ENCODE results near the gene TMTC1. TPM values are rescaled to one million over a fixed set of nuclear protein-coding genes. Genes with fewer than 3 reads are reported as not detected.

Gene TMTC1
- polyA plus RNA-seq, 4 donors: 1.1 to 11.4 (median 1.1) TPM

GRCh38 chr12:29741342-29742241 is 42.1 kb downstream of the TMTC1 start:
- no peaks in the 10 kb centered on the region for H3K27me3 ChIP-seq (ENCODE audit: control insufficient read depth in 3 of 3, insufficient read depth in 3 of 3, low read length in 3 of 3)
- H3K36me3 ChIP-seq (ENCODE audit: control insufficient read depth in 3 of 3, insufficient read depth in 2 of 3, low read depth in 1 of 3, low read length in 3 of 3): no peaks in the 10 kb centered on the region
- WGBS, 3 donors: 72 to 79% (median 76%) methylated on average over 7 of the region's 7 CpGs
- DNase-seq: no peak
- H3K27ac ChIP-seq (ENCODE audit: low read depth in 1 of 3, low read length in 2 of 3): peak overlapping the region in 1 of 3 donors; percentile 57
- FAIRE-seq: no peak
- H3K4me1 ChIP-seq (ENCODE audit: control insufficient read depth in 3 of 3, insufficient read depth in 2 of 3, low read depth in 1 of 3, low read length in 2 of 3): no peaks in the 10 kb centered on the region
- no peak overlapping the region for H3K4me3 ChIP-seq (ENCODE audit: low read depth in 1 of 3, low read length in 3 of 3)
- H3K9me3 ChIP-seq (ENCODE audit: control insufficient read depth in 2 of 2, insufficient read depth in 1 of 2, low read depth in 1 of 2, low read length in 1 of 2): no peaks in the 10 kb centered on the region

GRCh38 chr12:29739279-29739991 is 44.3 kb downstream of the TMTC1 start:
- no peak overlapping the region for H3K27ac ChIP-seq (ENCODE audit: low read depth in 1 of 3, low read length in 2 of 3)
- H3K9me3 ChIP-seq (ENCODE audit: control insufficient read depth in 2 of 2, insufficient read depth in 1 of 2, low read depth in 1 of 2, low read length in 1 of 2): no peaks in the 10 kb centered on the region
- H3K27me3 ChIP-seq (ENCODE audit: control insufficient read depth in 3 of 3, insufficient read depth in 3 of 3, low read length in 3 of 3): no peaks in the 10 kb centered on the region
- FAIRE-seq: no peak
- H3K4me3 ChIP-seq (ENCODE audit: low read depth in 1 of 3, low read length in 3 of 3): no peak overlapping the region
- WGBS, 3 donors: 81 to 86% (median 81%) methylated on average over 10 of the region's 10 CpGs
- no peak for DNase-seq
- no peaks in the 10 kb centered on the region for H3K36me3 ChIP-seq (ENCODE audit: control insufficient read depth in 3 of 3, insufficient read depth in 2 of 3, low read depth in 1 of 3, low read length in 3 of 3)
- no peaks in the 10 kb centered on the region for H3K4me1 ChIP-seq (ENCODE audit: control insufficient read depth in 3 of 3, insufficient read depth in 2 of 3, low read depth in 1 of 3, low read length in 2 of 3)

- Histone ChIP-seq H3K27ac (ENCODE audit: low read depth in 1 of 3, low read length in 2 of 3) (no peak overlapping the region), H3K9me3 (ENCODE audit: control insufficient read depth in 2 of 2, insufficient read depth in 1 of 2, low read depth in 1 of 2, low read length in 1 of 2) (no peaks in the 10 kb centered on the region), H3K27me3 (ENCODE audit: control insufficient read depth in 3 of 3, insufficient read depth in 3 of 3, low read length in 3 of 3) (no peaks in the 10 kb centered on the region), H3K36me3 (ENCODE audit: control insufficient read depth in 3 of 3, insufficient read depth in 2 of 3, low read depth in 1 of 3, low read length in 3 of 3) (no peaks in the 10 kb centered on the region), H3K4me1 (ENCODE audit: control insufficient read depth in 3 of 3, insufficient read depth in 2 of 3, low read depth in 1 of 3, low read length in 2 of 3) (no peaks in the 10 kb centered on the region), H3K4me3 (ENCODE audit: low read depth in 1 of 3, low read length in 3 of 3) (no peak overlapping the region)
- FAIRE-seq (no peak), DNase-seq (no peak)
- WGBS, 3 donors: 59 to 90% (median 83%) methylated on average over 3 of the region's 3 CpGs
Observed at GRCh38 chr12:29738365-29738764, 45.4 kb downstream of the TMTC1 start.

- FAIRE-seq (no peak), DNase-seq (no peak)
- Histone ChIP-seq H3K27ac (ENCODE audit: low read depth in 1 of 3, low read length in 2 of 3) (no peak overlapping the region), H3K27me3 (ENCODE audit: control insufficient read depth in 3 of 3, insufficient read depth in 3 of 3, low read length in 3 of 3) (no peaks in the 10 kb centered on the region), H3K4me3 (ENCODE audit: low read depth in 1 of 3, low read length in 3 of 3) (no peak overlapping the region), H3K36me3 (ENCODE audit: control insufficient read depth in 3 of 3, insufficient read depth in 2 of 3, low read depth in 1 of 3, low read length in 3 of 3) (no peaks in the 10 kb centered on the region), H3K9me3 (ENCODE audit: control insufficient read depth in 2 of 2, insufficient read depth in 1 of 2, low read depth in 1 of 2, low read length in 1 of 2) (no peaks in the 10 kb centered on the region), H3K4me1 (ENCODE audit: control insufficient read depth in 3 of 3, insufficient read depth in 2 of 3, low read depth in 1 of 3, low read length in 2 of 3) (no peaks in the 10 kb centered on the region)
- 70 to 79% (median 73%) methylated on average over 4 of the region's 4 CpGs for WGBS, 3 donors
Observed at GRCh38 chr12:29737644-29738043, 46.1 kb downstream of the TMTC1 start.

- WGBS, 3 donors: 68 to 77% (median 72%) methylated on average over 7 of the region's 7 CpGs
- Histone ChIP-seq H3K27me3 (ENCODE audit: control insufficient read depth in 3 of 3, insufficient read depth in 3 of 3, low read length in 3 of 3) (no peaks in the 10 kb centered on the region), H3K4me1 (ENCODE audit: control insufficient read depth in 3 of 3, insufficient read depth in 2 of 3, low read depth in 1 of 3, low read length in 2 of 3) (no peaks in the 10 kb centered on the region), H3K4me3 (ENCODE audit: low read depth in 1 of 3, low read length in 3 of 3) (no peak overlapping the region), H3K9me3 (ENCODE audit: control insufficient read depth in 2 of 2, insufficient read depth in 1 of 2, low read depth in 1 of 2, low read length in 1 of 2) (no peaks in the 10 kb centered on the region), H3K36me3 (ENCODE audit: control insufficient read depth in 3 of 3, insufficient read depth in 2 of 3, low read depth in 1 of 3, low read length in 3 of 3) (no peaks in the 10 kb centered on the region), H3K27ac (ENCODE audit: low read depth in 1 of 3, low read length in 2 of 3) (no peak overlapping the region)
- DNase-seq: no peak
- FAIRE-seq: no peak
Observed at GRCh38 chr12:29735604-29736003, 48.1 kb downstream of the TMTC1 start.

GRCh38 chr12:29734734-29735133 is 49.0 kb downstream of the TMTC1 start:
- no peak overlapping the region for H3K27ac ChIP-seq (ENCODE audit: low read depth in 1 of 3, low read length in 2 of 3)

GRCh38 chr12:29734305-29734704 is 49.4 kb downstream of the TMTC1 start:
- Histone ChIP-seq H3K4me3 (ENCODE audit: low read depth in 1 of 3, low read length in 3 of 3) (no peak overlapping the region), H3K36me3 (ENCODE audit: control insufficient read depth in 3 of 3, insufficient read depth in 2 of 3, low read depth in 1 of 3, low read length in 3 of 3) (no peaks in the 10 kb centered on the region), H3K27me3 (ENCODE audit: control insufficient read depth in 3 of 3, insufficient read depth in 3 of 3, low read length in 3 of 3) (no peaks in the 10 kb centered on the region), H3K4me1 (ENCODE audit: control insufficient read depth in 3 of 3, insufficient read depth in 2 of 3, low read depth in 1 of 3, low read length in 2 of 3) (no peaks in the 10 kb centered on the region), H3K9me3 (ENCODE audit: control insufficient read depth in 2 of 2, insufficient read depth in 1 of 2, low read depth in 1 of 2, low read length in 1 of 2) (no peaks in the 10 kb centered on the region), H3K27ac (ENCODE audit: low read depth in 1 of 3, low read length in 2 of 3) (no peak overlapping the region)
- FAIRE-seq (no peak), DNase-seq (no peak)
- 68 to 77% (median 76%) methylated on average over 5 of the region's 5 CpGs for WGBS, 3 donors

More at GRCh38 chr12:29734734-29735133, 49.0 kb downstream of the TMTC1 start:
- Histone ChIP-seq H3K4me3 (ENCODE audit: low read depth in 1 of 3, low read length in 3 of 3) (no peak overlapping the region), H3K27me3 (ENCODE audit: control insufficient read depth in 3 of 3, insufficient read depth in 3 of 3, low read length in 3 of 3) (no peaks in the 10 kb centered on the region), H3K4me1 (ENCODE audit: control insufficient read depth in 3 of 3, insufficient read depth in 2 of 3, low read depth in 1 of 3, low read length in 2 of 3) (no peaks in the 10 kb centered on the region), H3K36me3 (ENCODE audit: control insufficient read depth in 3 of 3, insufficient read depth in 2 of 3, low read depth in 1 of 3, low read length in 3 of 3) (no peaks in the 10 kb centered on the region), H3K9me3 (ENCODE audit: control insufficient read depth in 2 of 2, insufficient read depth in 1 of 2, low read depth in 1 of 2, low read length in 1 of 2) (no peaks in the 10 kb centered on the region)
- 58 to 65% (median 59%) methylated on average over 6 of the region's 6 CpGs for WGBS, 3 donors
- no peak for FAIRE-seq
- DNase-seq: no peak

GRCh38 chr12:29733501-29733900 is 50.2 kb downstream of the TMTC1 start:
- FAIRE-seq (no peak), DNase-seq (no peak)
- H3K27ac ChIP-seq (ENCODE audit: low read depth in 1 of 3, low read length in 2 of 3): no peak overlapping the region
- 88 to 95% (median 91%) methylated on average over 1 of the region's 1 CpG for WGBS, 3 donors
- H3K27me3 ChIP-seq (ENCODE audit: control insufficient read depth in 3 of 3, insufficient read depth in 3 of 3, low read length in 3 of 3): no peaks in the 10 kb centered on the region
- H3K4me3 ChIP-seq (ENCODE audit: low read depth in 1 of 3, low read length in 3 of 3): no peak overlapping the region
- H3K4me1 ChIP-seq (ENCODE audit: control insufficient read depth in 3 of 3, insufficient read depth in 2 of 3, low read depth in 1 of 3, low read length in 2 of 3): no peaks in the 10 kb centered on the region
- no peaks in the 10 kb centered on the region for H3K9me3 ChIP-seq (ENCODE audit: control insufficient read depth in 2 of 2, insufficient read depth in 1 of 2, low read depth in 1 of 2, low read length in 1 of 2)
- no peaks in the 10 kb centered on the region for H3K36me3 ChIP-seq (ENCODE audit: control insufficient read depth in 3 of 3, insufficient read depth in 2 of 3, low read depth in 1 of 3, low read length in 3 of 3)

Measured in small intestine (tissue), 7 donors.